IMR-90 (cell line): ENCODE measurements around the gene CHMP5. TPM values are rescaled to one million over a fixed set of nuclear protein-coding genes. Genes with fewer than 3 reads are reported as not detected.

Experiments used
- ATAC-seq: fragments of 200-7000 bp; cut with Tn5 transposase; 2 replicates; pipeline ENCODE4 v1.9.1; 2020; ENCODE audit warnings: low read depth, mild to moderate bottlenecking, moderate library complexity
- BruUV-seq: library from RNA; stranded (reverse); fragments of 400-500 nt; replicated peaks from 2 replicates; lab custom pipeline; 2021; lab: Mats Ljungman, UMichigan
- CTCF ChIA-PET: fragments of 300-600 bp; formaldehyde crosslinking; extraction: SDS; loops from one replicate; lab custom pipeline; 2021; ENCODE audit warnings: antibody characterized with exemption; lab: Yijun Ruan, JAX
- POLR2A ChIA-PET: fragments of 300-600 bp; sonication (Branson Sonifier 250); formaldehyde crosslinking; loops from one replicate; lab custom pipeline; 2022; ENCODE audit warnings: antibody characterized with exemption; ENCODE audit not compliant: unreplicated experiment; lab: Charles Lee
- DNase-seq: peaks from one replicate; pipeline ENCODE4 v3.0.0; 2013
- H2AFZ ChIP-seq: replicated peaks from 2 replicates; pipeline ENCODE3; 2013; ENCODE audit warnings: low read length, mild to moderate bottlenecking; ENCODE audit not compliant: poor library complexity
- H2AK5ac ChIP-seq: 2 replicates; pipeline ENCODE4 v1.6.1; 2013; ENCODE audit warnings: low read depth, low read length, inconsistent platforms
- H2AK9ac ChIP-seq: replicated peaks from 2 replicates; pipeline ENCODE3; 2013; ENCODE audit warnings: mild to moderate bottlenecking, low read depth, low read length, moderate library complexity; ENCODE audit not compliant: poor library complexity
- H2BK120ac ChIP-seq: 2 replicates; pipeline ENCODE4 v1.6.1; 2013; ENCODE audit warnings: low read depth, low read length, inconsistent platforms
- H2BK15ac ChIP-seq: 3 replicates; pipeline ENCODE4 v1.6.1; 2013; ENCODE audit warnings: low read depth, low read length, inconsistent platforms
- H2BK20ac ChIP-seq: 2 replicates; pipeline ENCODE4 v1.6.1; 2013; ENCODE audit warnings: low read depth, mild to moderate bottlenecking, inconsistent platforms, low read length, moderate library complexity
- H2BK5ac ChIP-seq: 2 replicates; pipeline ENCODE4 v1.6.1; 2013; ENCODE audit warnings: mild to moderate bottlenecking, low read depth, low read length, inconsistent platforms; ENCODE audit not compliant: poor library complexity, severe bottlenecking
- H3K14ac ChIP-seq: replicated peaks from 2 replicates; pipeline ENCODE4 v1.6.1; 2013; ENCODE audit warnings: low read depth, low read length, inconsistent platforms
- H3K18ac ChIP-seq: 2 replicates; pipeline ENCODE4 v1.6.1; 2013; ENCODE audit warnings: low read depth, low read length, control low read depth
- H3K23ac ChIP-seq: 2 replicates; pipeline ENCODE4 v1.6.1; 2013; ENCODE audit warnings: low read depth, low read length, inconsistent platforms
- H3K27ac ChIP-seq: 2 replicates; pipeline ENCODE4 v1.5.1; 2013; ENCODE audit warnings: mild to moderate bottlenecking, control low read depth, low read length; ENCODE audit not compliant: insufficient read depth
- H3K27me3 ChIP-seq: 2 replicates; pipeline ENCODE4 v1.6.1; 2013; ENCODE audit warnings: low read length; ENCODE audit not compliant: control insufficient read depth, insufficient read depth
- H3K36me3 ChIP-seq: 2 replicates; pipeline ENCODE4 v1.6.1; 2013; ENCODE audit warnings: low read length, mixed read lengths; ENCODE audit not compliant: control insufficient read depth, insufficient read depth
- H3K4ac ChIP-seq: 2 replicates; pipeline ENCODE4 v1.6.1; 2013; ENCODE audit warnings: low read depth, low read length, inconsistent platforms
- H3K4me1 ChIP-seq: 2 replicates; pipeline ENCODE4 v1.6.1; 2013; ENCODE audit warnings: low read length, mixed read lengths; ENCODE audit not compliant: control insufficient read depth, insufficient read depth
- H3K4me2 ChIP-seq: 2 replicates; pipeline ENCODE4 v1.6.1; 2013; ENCODE audit warnings: low read depth, mild to moderate bottlenecking, control low read depth, low read length, moderate library complexity
- H3K4me3 ChIP-seq: 2 replicates; pipeline ENCODE4 v1.5.1; 2013; ENCODE audit warnings: low read depth, mild to moderate bottlenecking, control low read depth, low read length, moderate library complexity; ENCODE audit not compliant: insufficient read depth
- H3K56ac ChIP-seq: 2 replicates; pipeline ENCODE4 v1.6.1; 2013; ENCODE audit warnings: low read length, inconsistent platforms; ENCODE audit not compliant: insufficient read depth; ENCODE audit errors: extremely low read depth
- H3K79me1 ChIP-seq, 2 experiments: 2 replicates each; pipeline ENCODE4 v1.6.1; 2013; ENCODE audit warnings: low read length in 2 of 2, inconsistent platforms in 1 of 2, low read depth in 1 of 2
- H3K9ac ChIP-seq: 2 replicates; pipeline ENCODE4 v1.6.1; 2013; ENCODE audit warnings: low read depth, low read length, control low read depth
- H3K9me1 ChIP-seq: 2 replicates; pipeline ENCODE4 v1.6.1; 2013; ENCODE audit warnings: low read length, inconsistent platforms; ENCODE audit not compliant: insufficient read depth
- H3K9me3 ChIP-seq: 2 replicates; pipeline ENCODE4 v1.6.1; 2013; ENCODE audit warnings: low read length; ENCODE audit not compliant: control insufficient read depth, insufficient read depth
- H4K20me1 ChIP-seq: 2 replicates; pipeline ENCODE4 v1.6.1; 2013; ENCODE audit warnings: low read length, inconsistent platforms; ENCODE audit not compliant: insufficient read depth
- H4K5ac ChIP-seq: 2 replicates; pipeline ENCODE4 v1.6.1; 2013; ENCODE audit warnings: mild to moderate bottlenecking, low read depth, low read length, control low read depth
- H4K8ac ChIP-seq, 2 experiments: 2 replicates each; pipeline ENCODE4 v1.6.1; 2013; ENCODE audit warnings: low read depth in 2 of 2, low read length in 2 of 2, control low read depth in 1 of 2, inconsistent platforms in 1 of 2
- H4K91ac ChIP-seq: 2 replicates; pipeline ENCODE4 v1.6.1; 2013; ENCODE audit warnings: low read depth, low read length, inconsistent platforms; ENCODE audit not compliant: insufficient read depth
- NFE2L2 ChIP-seq: fragments of 150-350 bp; IDR thresholded peaks from 2 replicates; pipeline ENCODE4 v1.6.1; 2016; ENCODE audit warnings: low read depth, mild to moderate bottlenecking, low read length
- WGBS, 2 experiments: methylation state at CpG; one replicate each; pipeline versions ENCODE4 v1.1.5 to v1.1.7; 2013; ENCODE audit warnings: missing lambda C conversion rate in 2 of 2; ENCODE audit not compliant: insufficient read length in 1 of 2; ENCODE audit errors: extremely low coverage in 2 of 2; 5-methylcytosine and 5-hydroxymethylcytosine counted together
- dilution Hi-C: fragments of 300-500 bp; cut with HindIII; formaldehyde crosslinking; loops from one replicate; pipeline ENCODE4 v1.14.3; 2018; ENCODE audit warnings: low sequenced_read_pairs; ENCODE audit not compliant: unreplicated experiment
- in situ Hi-C: fragments of 300-500 bp; cut with MboI; formaldehyde crosslinking; loops from 3 replicates; pipeline ENCODE4 v1.14.3; 2019; ENCODE audit warnings: low sequenced_read_pairs, inconsistent platforms, mixed read lengths
- intact Hi-C: fragments of 100-400 bp; cut with micrococcal nuclease; formaldehyde crosslinking; loops from 2 replicates; pipeline ENCODE4 v1.10.0; 2022
- polyA plus RNA-seq, 3 experiments: library from polyadenylated mRNA; depleted of rRNA; stranded (reverse); fragments of >200 nt; gene quantifications; 2 replicates each; pipeline ENCODE4 v1.2.3, GENCODE V29; 2012; ENCODE audit warnings: low replicate concordance in 1 of 3
- total RNA-seq: library from RNA; depleted of rRNA; stranded (reverse); fragments of >200 nt; gene quantifications from 2 replicates; pipeline ENCODE4 v1.2.3, GENCODE V29; 2012

The CHMP5 gene
- total and polyA plus RNA-seq, 2 of the 4 experiments (the other 2 are of a cell fraction): 70.6 to 80.8 TPM

DNA sequence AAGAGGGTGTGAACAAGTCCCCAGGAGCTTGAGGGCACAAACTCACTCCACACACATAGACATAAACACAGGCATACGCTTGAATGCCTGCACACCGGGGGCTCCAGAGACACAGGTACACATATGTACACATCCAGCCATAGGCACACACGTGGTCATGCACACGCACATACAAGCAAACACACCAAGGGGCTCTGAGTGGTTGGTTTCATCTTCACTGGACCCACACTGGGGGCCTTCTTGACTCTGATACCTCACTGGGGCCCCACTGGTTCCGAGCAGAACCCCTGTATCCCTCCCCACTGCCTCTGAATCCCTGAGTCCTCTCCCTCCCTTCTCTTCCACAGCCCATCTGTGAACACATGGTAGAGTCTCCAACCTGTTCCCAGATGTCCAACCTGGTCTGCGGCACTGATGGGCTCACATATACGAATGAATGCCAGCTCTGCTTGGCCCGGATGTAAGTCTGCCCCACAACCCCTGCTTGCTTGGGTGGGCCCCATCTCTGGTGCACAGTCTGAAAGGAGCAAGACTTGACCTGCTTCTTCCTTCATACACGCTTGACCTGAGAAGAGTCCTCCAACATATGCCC is 18.5 kb upstream of the CHMP5 start:
- CTCF ChIA-PET: no interaction called here

More for the DNA sequence above, 18.5 kb upstream of the CHMP5 start:
- H3K27ac ChIP-seq: no peak overlapping the region
- 100% methylated on average over 4 of the region's 9 CpGs; no CpG with 5 or more reads in 1 of the 2 experiments for WGBS, 2 experiments
- H3K9me1 ChIP-seq: peaks cover 12% of the 10 kb centered on the region; the same call in 1 of the 2 replicates
- peaks cover 3% of the 10 kb centered on the region for H3K4me1 ChIP-seq
- no peak overlapping the region for H3K4ac ChIP-seq
- H2AK9ac ChIP-seq: no peak overlapping the region
- dilution Hi-C loops: no loop called here
- no peak overlapping the region; the same call in 1 of the 2 replicates for H4K91ac ChIP-seq
- H3K23ac ChIP-seq: no peak overlapping the region
- no peaks in the 10 kb centered on the region for H3K79me1 ChIP-seq
- H2BK5ac ChIP-seq: no peak overlapping the region
- POLR2A ChIA-PET: no interaction called here
- H3K4me3 ChIP-seq: no peak overlapping the region
- DNase-seq (no peak), ATAC-seq (no peak)
- no peak overlapping the region for H3K4me2 ChIP-seq
- no peak overlapping the region for H2BK15ac ChIP-seq
- no peaks in the 10 kb centered on the region for H3K9me3 ChIP-seq
- in situ Hi-C loops: no loop called here
- H3K18ac ChIP-seq: no peak overlapping the region
- no peak overlapping the region for H2AFZ ChIP-seq
- H2AK5ac ChIP-seq: no peak overlapping the region
- BruUV-seq: no TSS peak
- no peak overlapping the region for H2BK20ac ChIP-seq
- H3K27me3 ChIP-seq: no peaks in the 10 kb centered on the region
- no peak overlapping the region for H3K9ac ChIP-seq
- H4K5ac ChIP-seq: no peak overlapping the region
- no peak for TF ChIP-seq NFE2L2
- no peaks in the 10 kb centered on the region for H3K36me3 ChIP-seq
- no peak overlapping the region for H3K14ac ChIP-seq
- no peak overlapping the region for H2BK120ac ChIP-seq
- H4K8ac ChIP-seq: no peak overlapping the region
- intact Hi-C loops: no loop called here
- H3K56ac ChIP-seq: no peak overlapping the region
- H4K20me1 ChIP-seq: no peaks in the 10 kb centered on the region
